Iris pigment epithelial cell (primary cell): Measurements from ENCODE around the gene COMP.
A peak's percentile ranks its signal among the peaks of the same experiment; 100 is the strongest.

Experiments
- DNase-seq: peaks from one replicate; pipeline ENCODE4 v3.0.0-alpha.2; 2011; ENCODE audit warnings: low read depth

COMP gene

GRCh38 chr19:18768997-18769891 lies 21.9 kb downstream of the COMP start:
- no peak for DNase-seq

DNA sequence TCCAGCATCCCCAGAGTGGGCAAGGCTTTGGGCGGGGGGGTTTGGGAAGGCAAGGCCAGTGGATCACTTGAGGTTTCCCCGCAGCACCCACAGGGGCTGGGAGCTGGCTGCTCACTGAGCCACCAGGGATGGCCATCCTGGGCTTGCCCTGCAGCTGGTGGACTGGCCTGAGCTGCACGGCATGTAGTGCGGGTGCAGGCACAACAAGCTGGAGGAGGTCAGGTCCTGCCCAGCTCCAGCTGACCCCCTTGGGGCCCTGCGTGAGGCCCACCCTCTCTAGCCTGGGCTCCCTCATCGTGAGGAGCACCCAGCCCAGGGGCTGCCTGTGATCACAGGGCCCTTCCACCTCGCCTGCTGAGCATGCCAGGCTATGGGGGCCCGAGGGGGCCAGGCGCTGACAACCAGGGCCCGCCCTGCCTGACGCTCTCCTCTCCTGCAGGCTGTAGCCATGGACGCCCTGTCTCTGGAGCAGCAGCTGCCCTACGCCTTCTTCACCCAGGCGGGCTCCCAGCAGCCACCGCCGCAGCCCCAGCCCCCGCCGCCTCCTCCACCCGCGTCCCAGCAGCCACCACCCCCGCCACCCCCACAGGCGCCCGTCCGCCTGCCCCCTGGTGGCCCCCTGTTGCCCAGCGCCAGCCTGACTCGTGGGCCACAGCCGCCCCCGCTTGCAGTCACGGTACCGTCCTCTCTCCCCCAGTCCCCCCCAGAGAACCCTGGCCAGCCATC lies 22.9 kb downstream of the COMP start:
- no peak for DNase-seq

DNA sequence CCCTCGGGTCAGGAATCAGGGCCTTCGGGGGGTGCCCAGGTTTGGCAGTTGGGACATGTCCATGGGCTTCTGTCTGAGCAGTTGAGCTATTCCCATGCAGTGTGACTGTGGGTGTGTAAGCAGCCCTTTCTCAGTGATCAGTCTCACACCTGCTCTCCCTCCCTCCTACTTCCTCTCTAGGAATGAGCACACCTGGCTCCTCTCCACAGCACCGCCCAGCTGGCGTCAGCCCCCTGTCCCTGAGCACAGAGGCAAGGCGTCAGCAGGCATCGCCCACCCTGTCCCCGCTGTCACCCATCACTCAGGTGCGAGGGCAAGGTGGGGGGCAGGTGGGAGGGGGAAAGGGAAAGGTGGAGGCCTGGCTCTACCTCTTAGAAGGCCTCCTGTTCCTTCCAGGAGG lies 25.9 kb downstream of the COMP start:
- DNase-seq, result no peak

DNA sequence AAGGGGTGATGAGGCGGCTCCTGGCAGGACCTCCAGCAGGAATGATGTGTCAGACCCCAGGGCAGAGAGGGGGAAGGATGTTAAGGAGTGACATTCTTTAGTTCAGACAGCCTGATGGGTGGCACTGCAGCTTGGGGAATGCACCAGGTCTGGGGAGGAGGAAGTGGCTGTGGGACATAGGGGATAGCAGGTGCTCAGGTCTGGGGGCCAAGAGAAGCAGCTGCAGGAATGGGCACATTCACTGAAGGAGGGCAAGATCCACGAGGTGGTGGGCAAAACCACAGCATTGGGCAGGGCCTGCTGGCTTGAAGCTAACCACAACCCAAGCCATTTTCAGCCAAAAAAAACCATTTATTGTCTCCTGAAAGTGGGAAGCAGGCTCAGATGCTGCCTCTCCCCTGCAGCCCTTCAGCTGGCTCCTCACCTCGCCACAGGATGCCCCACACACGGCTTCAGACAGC lies 26.5 kb downstream of the COMP start:
- DNase-seq, result no peak

DNA sequence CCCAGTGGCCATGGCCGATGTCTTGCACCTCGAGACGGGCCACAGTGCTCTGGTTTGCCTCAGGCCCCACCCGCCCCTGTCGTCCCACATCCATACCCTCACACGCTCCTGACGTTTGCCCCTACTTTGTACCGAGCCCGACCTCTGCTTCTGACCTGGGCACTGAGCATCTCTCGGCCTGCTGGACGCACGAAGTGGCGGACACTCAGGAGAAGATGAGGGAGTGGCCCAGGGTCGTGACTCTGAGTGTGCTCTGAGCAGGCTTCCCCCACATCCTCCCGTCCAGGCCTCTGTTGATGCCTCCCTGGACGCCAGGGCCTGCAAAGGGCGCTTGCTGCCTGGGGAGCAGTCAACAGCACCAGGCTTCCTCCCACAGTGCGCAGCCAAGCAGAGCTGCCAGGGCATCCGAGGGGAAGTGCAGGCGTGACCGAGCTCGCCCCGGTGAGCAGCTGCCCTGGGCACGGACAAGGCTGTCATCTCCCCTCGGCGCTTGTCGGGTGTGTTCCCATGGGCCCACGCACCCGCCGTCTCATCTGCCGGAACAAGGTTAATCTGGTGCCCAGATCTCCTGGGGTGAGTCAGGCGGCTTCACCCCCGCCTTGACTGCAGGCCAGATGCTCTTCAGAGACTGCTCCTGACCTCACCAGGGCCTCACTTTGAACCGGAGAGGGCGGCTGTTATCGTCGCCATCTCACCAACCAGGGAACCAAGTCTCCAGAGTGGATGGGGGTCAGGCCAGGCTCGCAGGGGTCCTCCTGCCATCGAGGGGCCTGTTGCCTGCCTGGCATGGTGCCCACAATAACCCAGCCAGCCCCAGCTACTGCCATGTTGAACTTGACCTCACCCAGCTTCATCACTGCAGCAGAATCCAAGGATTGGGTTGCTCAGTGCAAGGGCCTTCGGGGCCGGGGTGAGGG lies 27.2 kb downstream of the COMP start:
- DNase-seq, result peak; percentile 65

GRCh38 chr19:18762125-18763023 lies 28.7 kb downstream of the COMP start:
- DNase-seq, result peak; percentile 50

GRCh38 chr19:18761531-18762110 lies 29.5 kb downstream of the COMP start:
- no peak for DNase-seq

DNA sequence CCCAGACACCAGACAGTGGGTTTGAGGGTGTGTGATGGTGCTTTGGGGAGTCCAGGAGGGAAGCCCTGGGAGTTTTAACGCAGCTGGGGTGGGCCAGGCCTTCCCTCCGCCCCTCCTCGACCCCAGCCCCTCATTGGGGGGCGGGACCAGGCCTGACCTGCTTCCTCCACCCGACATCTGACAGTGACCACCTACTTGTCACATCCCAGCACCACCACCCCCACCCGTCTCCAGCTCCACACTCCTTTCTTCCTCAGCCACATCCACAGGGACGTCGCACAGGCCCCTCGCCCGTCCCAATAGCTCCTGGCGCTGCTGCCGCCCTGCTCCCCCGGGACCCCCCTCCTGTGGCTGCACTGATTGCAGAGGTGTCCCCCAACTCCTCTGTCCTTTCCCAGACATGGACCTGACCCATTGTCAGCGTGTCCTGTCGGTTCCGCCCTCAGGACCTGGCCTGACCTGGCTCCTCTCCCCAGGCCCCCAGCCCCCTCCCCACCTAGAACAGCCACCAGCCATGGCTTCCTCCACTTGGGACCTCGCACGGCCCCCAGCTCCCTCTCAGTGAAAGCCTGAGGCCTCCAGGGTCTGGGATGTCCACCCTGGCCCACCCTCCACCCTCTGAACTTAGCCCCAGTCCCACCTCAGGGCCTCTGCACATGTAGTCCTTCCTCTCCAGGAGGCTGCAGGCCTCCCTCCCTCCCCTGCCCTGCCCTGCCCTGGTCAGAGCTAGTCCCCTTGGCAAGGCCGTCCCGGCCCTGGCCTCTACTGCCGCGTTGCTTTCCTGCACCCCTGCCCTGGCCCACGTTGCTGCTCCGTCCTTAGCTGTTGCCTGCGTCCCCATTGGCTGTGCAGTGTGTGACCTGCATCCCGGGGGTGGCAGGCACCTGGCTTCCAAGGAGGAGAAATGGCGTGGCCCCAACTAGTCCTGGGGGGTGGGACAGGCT lies 30.4 kb downstream of the COMP start:
- no peak for DNase-seq

DNA sequence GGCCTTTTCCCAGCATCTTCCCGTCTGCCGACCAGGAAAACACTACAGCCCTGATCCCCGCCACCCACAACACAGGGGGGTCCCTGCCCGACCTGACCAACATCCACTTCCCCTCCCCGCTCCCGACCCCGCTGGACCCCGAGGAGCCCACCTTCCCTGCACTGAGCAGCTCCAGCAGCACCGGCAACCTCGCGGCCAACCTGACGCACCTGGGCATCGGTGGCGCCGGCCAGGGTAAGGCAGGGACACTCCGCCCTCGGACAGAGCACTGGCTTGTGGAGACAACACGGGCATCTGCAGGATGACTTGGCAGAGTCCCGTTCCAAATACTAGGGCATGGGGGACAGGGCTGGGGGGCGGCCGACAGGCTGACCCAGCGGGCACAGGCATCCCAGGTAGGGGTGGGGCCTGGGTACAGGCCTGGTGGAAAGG lies 31.1 kb downstream of the COMP start:
- DNase-seq, result no peak

GRCh38 chr19:18759304-18759994 lies 31.7 kb downstream of the COMP start:
- no peak for DNase-seq

- no peak for DNase-seq
Measured at GRCh38 chr19:18756896-18757295, 34.2 kb downstream of the COMP start.

- no peak for DNase-seq
Measured at GRCh38 chr19:18754501-18754900, 36.6 kb downstream of the COMP start.

GRCh38 chr19:18751571-18751970 lies 39.5 kb downstream of the COMP start:
- no peak for DNase-seq

GRCh38 chr19:18750295-18750970 lies 40.7 kb downstream of the COMP start:
- no peak for DNase-seq

- no peak for DNase-seq
Measured at GRCh38 chr19:18749362-18750231, 41.5 kb downstream of the COMP start.

- DNase-seq, result no peak
Measured at GRCh38 chr19:18746401-18747325, 44.4 kb downstream of the COMP start.
